Measurements from ENCODE around the gene PLXNA2.

The PLXNA2 gene

DNA sequence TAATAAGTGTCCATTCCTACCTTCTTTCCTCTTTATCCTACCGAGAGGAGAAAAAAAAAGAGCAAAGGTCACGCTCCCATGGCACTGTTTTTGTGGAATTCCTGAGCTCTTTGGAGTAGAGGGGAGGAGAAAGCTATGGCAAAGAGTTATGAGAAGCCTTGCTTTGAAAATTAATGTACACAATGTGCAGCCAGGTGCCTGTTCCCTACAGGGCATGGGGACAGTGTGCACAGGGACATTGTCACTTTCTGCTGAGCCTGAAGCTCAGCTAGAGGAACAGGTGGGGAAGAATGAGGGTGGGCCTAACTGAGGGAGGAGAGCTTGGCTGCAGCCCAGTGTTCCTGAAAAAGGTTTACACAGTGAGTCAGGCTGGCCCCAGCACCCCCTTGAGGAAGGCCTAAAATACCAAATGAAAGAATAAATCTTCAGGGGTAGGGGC lies 66.1 kb downstream of the PLXNA2 start:
- no peak for DNase-seq (ENCODE audit: low spot score)

- DNase-seq (ENCODE audit: low spot score) = peak; percentile 21
Observed at GRCh38 chr1:208177656-208178055, 66.5 kb downstream of the PLXNA2 start.

- no peak for DNase-seq (ENCODE audit: low spot score)
Observed at GRCh38 chr1:208176649-208177048, 67.5 kb downstream of the PLXNA2 start.

GRCh38 chr1:208175508-208175895 lies 68.7 kb downstream of the PLXNA2 start:
- no peak for DNase-seq (ENCODE audit: low spot score)

DNA sequence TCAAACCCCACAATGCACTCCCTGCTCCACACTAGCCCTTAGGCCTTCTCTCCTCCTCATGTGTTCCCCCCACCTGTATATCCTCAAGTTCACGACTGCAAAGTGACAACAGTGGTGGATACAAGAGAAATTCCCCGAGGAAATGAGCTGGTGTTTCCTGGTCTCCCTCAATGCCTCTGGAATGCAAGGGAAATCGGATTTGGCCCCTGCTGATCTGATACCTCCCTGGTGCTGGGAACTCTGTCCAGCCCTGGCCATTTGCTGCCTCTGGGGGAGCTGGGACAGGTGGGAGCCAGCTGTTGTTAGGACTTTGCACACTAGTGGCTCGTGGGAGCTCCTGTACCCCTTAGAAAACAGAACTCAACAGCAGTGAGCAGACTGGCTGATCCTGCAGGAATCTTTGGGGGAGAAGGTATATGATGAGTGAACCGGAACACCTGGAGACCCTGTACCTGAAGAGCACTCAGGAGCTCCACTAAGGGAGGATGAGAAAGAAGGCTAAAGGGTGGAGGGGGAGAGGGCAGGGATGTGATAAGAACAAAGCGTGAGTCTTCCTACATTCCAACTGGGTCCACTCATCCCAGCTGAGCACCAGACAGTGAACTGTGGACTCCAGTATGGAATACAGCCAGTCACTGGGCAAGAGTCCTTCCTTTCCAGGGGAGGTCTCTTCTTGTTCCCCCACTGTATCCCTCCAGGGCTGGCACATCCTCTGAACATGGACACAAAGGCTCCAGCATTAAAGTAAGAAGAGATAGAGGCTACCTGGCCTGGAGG lies 69.3 kb downstream of the PLXNA2 start:
- no peak for DNase-seq (ENCODE audit: low spot score)

GRCh38 chr1:208174200-208174599 lies 70.0 kb downstream of the PLXNA2 start:
- no peak for DNase-seq (ENCODE audit: low spot score)

DNA sequence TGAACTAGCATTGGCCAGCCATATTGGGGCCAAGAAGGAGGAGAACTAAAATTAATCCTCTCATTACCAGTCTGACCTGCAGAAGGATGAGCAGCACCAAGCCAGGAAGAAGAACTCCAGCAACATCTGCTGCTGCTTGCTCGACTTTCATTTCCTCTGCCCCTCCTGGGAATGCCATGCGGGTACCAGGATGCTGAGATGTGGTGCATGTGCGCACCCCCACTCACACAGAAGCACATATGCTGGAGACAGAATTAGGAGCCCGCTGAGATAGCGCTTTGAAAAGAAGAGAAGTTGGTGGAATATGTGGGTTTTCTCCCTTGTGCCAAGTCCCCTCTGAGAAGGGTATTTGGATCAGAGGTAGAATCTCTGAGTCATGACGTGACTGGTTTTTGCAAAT lies 70.4 kb downstream of the PLXNA2 start:
- no peak for DNase-seq (ENCODE audit: low spot score)

GRCh38 chr1:208172423-208173145 lies 71.6 kb downstream of the PLXNA2 start:
- DNase-seq (ENCODE audit: low spot score) = no peak

GRCh38 chr1:208171616-208172422 lies 72.4 kb downstream of the PLXNA2 start:
- no peak for DNase-seq (ENCODE audit: low spot score)

GRCh38 chr1:208170252-208170651 lies 73.9 kb downstream of the PLXNA2 start:
- no peak for DNase-seq (ENCODE audit: low spot score)

DNA sequence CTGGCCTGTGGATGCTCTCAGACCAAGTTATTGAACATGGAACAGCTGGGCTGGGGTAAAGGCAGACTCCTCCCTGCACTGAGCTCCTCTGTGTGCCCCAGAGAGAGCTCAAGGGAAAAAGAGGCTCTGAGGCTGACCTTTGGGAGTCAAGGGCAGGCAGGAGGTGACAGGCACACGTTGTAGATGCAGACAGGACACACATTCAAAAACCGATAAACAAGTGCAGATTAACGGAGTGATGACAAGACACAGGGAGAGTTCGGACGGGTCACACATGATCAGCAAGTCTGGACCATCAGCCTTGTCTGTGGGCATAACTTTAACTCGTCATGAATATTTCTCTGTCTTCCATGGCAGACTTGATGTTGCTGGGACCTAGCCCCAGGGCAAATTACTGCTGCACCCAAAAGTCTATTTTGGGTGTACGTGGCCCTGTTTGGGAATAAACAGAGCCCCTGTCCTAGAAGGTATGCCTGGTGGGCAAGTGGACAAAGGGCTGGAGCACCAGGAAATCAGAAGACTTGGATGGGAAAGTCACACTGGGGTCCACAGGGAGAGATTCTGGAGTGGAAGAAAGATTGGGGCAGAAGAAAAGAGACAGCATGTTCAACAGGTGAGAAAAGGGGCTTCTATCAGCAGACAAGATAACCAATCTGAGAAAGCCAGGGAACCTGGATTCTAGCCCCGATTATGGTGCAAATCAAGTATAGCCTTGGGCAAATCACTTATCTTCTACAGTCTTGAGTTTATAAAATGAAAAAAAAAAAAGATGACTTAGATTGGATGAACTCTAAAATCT lies 74.9 kb downstream of the PLXNA2 start:
- DNase-seq (ENCODE audit: low spot score) = no peak

GRCh38 chr1:208167261-208167869 lies 76.8 kb downstream of the PLXNA2 start:
- DNase-seq (ENCODE audit: low spot score) = no peak

DNA sequence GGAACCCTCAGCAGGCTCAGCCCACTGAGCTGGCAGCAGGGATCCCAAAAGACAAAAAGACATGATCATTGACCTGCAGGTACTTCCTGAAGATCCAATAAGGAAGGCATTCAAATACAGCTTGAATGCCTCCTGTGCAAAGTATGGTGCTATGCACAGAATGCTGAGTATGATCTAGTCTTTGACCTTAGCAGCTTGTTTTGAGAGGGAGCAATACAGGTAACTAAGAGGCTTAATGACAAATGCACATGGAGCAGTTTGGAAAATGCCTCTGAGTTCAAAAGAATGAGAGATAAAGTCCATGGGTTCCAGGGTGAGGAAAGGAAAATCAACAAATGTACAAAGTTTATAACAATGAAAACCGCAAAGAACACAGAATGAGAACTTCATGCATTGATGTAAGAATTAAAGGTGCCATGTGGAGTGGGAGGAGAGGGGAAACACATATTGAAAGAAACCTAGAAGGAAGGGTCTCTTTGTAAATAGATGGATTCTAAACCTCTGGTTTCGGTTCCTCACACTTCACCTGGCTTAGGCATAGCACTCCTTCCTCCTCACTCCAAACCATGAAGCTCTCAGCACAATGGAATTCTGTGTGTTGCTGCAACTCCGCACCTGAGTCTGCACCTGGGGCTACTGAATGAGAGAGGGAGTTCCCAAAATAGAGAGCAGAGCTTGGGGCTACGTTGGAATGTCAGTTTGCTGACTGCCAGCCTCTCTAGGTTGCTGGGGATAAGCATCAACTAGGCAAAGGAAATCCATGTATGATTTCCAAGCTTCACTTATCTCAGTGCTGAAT lies 77.6 kb downstream of the PLXNA2 start:
- DNase-seq (ENCODE audit: low spot score) = no peak

- no peak for DNase-seq (ENCODE audit: low spot score)
Observed at GRCh38 chr1:208165659-208166058, 78.5 kb downstream of the PLXNA2 start.

- no peak for DNase-seq (ENCODE audit: low spot score)
Observed at GRCh38 chr1:208164609-208165008, 79.6 kb downstream of the PLXNA2 start.

DNA sequence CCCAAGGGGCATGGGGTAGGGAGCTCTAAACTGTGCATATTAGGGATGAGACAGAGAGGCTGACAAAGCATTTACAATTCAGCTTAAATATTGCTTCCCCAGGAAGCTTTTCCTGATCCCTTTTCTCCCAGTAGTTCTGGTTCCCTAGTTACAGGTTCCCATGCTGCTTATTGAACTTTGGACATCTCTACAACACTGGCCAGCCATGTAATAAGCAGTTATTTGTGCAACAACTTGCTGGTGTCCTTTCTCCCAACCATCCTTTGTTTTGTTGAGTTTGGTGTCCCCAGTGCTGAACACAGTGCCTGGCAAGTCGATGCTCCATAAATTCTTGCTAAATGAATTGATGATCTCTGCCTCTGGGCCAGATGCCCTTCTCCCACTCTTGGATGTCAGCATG lies 80.6 kb downstream of the PLXNA2 start:
- no peak for DNase-seq (ENCODE audit: low spot score)

GRCh38 chr1:208162903-208163302 lies 81.3 kb downstream of the PLXNA2 start:
- DNase-seq (ENCODE audit: low spot score) = no peak

- DNase-seq (ENCODE audit: low spot score) = no peak
Observed at GRCh38 chr1:208161656-208162375, 82.4 kb downstream of the PLXNA2 start.

DNA sequence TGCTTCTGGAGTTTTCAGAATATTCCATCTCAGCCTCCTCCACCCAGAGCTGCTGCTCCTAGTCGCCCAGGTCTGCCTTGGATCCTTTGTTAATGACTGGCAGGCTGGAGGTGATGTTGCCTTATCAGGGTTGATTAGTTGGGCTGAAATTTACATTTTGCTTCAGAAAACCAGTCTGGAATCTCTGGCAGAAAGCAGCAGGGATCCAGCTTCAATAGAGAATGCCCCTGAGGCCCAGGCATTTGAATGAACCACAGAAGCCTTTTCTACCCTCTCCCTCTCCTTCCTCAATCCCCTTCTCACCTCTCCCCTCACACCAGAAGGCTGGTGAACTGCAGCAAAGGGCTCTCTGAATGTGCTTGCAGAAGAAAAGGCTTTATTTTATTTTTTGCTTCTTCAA lies 83.2 kb downstream of the PLXNA2 start:
- no peak for DNase-seq (ENCODE audit: low spot score)

DNA sequence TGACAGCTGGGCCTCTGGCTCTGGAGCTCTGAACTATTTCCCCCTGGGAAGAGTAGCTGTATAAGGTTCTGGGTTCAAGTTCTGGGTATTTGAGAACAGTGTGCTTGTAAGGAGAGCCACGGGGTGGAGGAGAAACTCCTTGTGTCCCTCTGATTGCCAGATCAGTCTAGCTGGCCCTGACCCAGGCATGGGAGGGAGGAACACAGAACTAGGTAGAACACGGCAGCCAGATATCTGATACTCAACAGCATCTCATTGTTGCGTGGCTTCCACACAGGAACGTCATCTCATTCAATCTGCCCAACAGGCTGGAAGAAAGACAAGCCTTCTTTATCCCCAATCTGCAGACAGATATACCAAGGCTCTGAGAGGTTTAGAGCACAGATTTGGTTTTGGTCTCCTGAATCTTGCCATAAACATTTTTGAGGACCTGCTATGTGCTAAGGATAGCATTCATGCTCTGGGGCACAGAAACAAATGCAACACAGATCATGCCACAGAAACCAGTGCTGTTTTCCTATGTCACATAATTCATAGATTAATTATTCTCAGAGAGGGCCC lies 83.8 kb downstream of the PLXNA2 start:
- DNase-seq (ENCODE audit: low spot score) = no peak

All from NAMALWA (cell line).